ENCODE data around the gene C12orf75.

The C12orf75 gene

GRCh38 chr12:105418229-105418628 lies 87.7 kb downstream of the C12orf75 start:
- peak; percentile 99 for DNase-seq (ENCODE audit: low read depth)

- peak; percentile 94 for DNase-seq (ENCODE audit: low read depth)
These were observed 88.4 kb downstream of the C12orf75 start for GRCh38 chr12:105418821-105419291.

GRCh38 chr12:105419606-105420005 lies 89.1 kb downstream of the C12orf75 start:
- no peak for DNase-seq (ENCODE audit: low read depth)

DNA sequence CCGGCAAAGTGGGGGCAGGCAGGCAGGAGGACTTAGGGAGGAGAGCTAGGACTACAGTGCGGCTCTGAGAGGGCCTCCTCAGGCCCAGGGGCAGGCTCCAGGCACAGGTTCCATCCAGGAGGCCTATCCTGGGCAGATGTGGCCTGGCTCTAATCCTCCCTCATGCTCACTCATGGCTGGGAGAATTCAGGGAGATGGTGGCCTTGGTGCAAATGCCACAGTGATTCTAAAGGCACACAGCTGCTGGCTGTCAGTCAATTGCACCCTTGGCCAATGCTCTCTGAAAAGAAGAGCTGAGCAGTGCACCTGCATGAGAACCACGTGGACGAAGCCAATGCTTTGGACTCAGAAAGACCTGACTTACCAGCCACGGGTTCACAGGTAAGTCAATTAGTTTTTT lies 89.6 kb downstream of the C12orf75 start:
- no peak for DNase-seq (ENCODE audit: low read depth)

- DNase-seq (ENCODE audit: low read depth) = peak; percentile 84
These were observed 90.3 kb downstream of the C12orf75 start for GRCh38 chr12:105420659-105421240.

Measured in EH (cell line).